HepG2 (cell line): ENCODE data around the gene GRID1.

Experiments used
- EP300 ChIP-seq, 3 experiments: sonication (generic) in 1 of 3; formaldehyde crosslinking in 1 of 3; IDR thresholded peaks; 2 replicates each; pipeline versions ENCODE4 v1.5.1 to v1.6.1; 2011 to 2020; ENCODE audit warnings: low read depth in 2 of 3, low read length in 2 of 3, borderline replicate concordance in 1 of 3, improper control_type of control experiment in 1 of 3, mild to moderate bottlenecking in 1 of 3, missing genetic modification reagents in 1 of 3, moderate library complexity in 1 of 3
- POLR2AphosphoS2 ChIP-seq: IDR thresholded peaks from 2 replicates; pipeline ENCODE4 v1.6.1; 2011; ENCODE audit warnings: low read depth, low read length, improper control_type of control experiment

GRCh38 chr10:85635650-85636049 is 730.9 kb downstream of the GRID1 start:
- TF ChIP-seq EP300 (IDR thresholded peaks at IDR 0.05; ENCODE audit: low read depth in 2 of 2, low read length in 2 of 2) = no peak
- no peak for TF ChIP-seq EP300 (CRISPR knock-in tag; IDR thresholded peaks at IDR 0.05; ENCODE audit: borderline replicate concordance)
- no peak for TF ChIP-seq POLR2AphosphoS2
